GM19193 (cell line): ENCODE results near the gene ELAPOR2.

Source experiments
- POLR2A ChIP-seq: IDR thresholded peaks from 4 replicates; pipeline ENCODE4 v1.6.1; 2011; ENCODE audit not compliant: insufficient read depth, insufficient read length; ENCODE audit errors: extremely low read depth

ELAPOR2 gene

DNA sequence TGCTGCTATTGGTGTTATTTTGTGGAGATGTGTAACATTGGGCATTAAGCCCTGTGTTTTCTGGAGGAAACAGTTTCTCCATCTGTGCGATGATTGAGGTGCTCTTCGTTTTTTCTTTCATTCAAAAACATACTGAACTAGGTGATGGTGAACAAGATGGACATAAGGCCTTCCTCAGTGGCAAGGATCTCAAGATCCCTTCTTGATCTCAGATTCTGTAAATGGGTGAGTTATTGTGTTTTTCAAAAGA is 759 bp upstream of the ELAPOR2 start:
- no peak for TF ChIP-seq POLR2A

DNA sequence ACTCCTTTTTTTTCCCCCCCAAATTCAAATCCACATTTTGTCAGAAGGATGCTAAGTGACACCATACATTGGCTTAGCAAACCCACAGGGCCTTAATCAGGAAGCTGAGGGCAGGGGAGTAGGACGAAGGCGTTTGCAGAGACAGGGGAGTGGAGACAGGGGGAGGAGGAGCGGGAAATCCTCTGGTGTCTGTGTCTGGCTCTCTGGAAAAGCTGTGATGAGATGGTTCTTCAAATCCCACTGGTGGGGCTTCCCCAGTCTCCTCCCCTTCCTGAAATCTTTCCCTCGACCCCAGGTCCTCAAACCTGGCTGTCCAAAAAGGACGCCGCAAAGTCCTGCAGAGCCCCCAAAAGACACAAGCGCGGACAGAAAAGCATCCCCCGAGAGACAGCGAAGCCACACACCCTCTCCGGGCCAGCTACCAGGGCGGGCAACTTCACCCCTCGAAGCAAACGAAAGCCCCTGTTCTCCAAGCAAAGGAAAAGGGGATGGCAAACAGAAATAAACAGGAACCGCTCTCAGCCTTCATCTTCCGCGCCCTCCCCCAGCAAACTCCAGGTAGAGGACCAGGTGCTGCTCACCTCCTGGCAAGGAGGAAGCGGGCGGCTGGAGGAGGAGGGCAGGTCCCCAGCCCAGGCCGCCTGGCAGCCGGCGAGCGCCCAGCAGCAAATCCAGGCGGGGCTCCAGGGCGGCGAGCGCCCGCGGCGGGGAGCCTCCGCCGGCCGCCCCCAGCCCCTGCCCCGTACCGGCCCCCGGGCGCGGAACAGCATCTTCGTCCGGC is 520 bp downstream of the ELAPOR2 start:
- TF ChIP-seq POLR2A: no peak

DNA sequence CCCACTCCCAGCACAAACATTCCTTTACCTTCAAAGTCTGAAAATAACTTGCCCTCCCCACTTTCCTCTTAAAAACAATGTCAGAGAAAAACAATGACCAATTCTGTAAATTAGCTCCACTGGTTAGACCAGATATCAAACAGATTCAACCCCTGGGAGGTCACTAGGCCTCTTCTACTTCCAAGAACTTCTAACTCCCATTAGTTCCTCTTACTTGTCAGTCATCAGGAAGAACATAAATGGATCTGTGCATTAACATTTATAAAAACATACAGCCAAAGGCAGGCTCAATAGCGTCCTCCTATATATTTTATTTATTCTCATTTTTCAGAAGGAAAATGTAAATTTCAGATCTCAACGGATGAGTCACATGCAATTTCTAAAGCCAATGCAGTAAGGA is 2.2 kb downstream of the ELAPOR2 start:
- no peak for TF ChIP-seq POLR2A

DNA sequence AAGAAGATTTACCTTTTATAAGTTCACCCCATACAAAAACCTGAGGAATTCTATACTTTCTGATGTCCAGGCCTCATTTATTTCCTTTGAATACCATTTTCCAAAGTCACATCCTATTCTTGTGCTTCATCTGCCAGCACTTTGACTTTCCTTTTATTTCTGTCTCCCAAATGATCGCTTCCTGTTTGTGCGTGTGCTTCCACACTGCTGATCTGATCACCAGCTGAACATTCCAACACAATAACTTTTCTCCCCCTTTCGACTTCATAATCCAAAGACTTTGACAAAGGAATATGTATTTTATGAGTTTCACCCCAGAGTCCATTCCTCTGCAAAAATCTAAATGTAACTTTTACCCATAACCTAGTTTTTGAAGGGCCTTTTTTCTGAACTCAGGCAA is 3.1 kb downstream of the ELAPOR2 start:
- TF ChIP-seq POLR2A: no peak

DNA sequence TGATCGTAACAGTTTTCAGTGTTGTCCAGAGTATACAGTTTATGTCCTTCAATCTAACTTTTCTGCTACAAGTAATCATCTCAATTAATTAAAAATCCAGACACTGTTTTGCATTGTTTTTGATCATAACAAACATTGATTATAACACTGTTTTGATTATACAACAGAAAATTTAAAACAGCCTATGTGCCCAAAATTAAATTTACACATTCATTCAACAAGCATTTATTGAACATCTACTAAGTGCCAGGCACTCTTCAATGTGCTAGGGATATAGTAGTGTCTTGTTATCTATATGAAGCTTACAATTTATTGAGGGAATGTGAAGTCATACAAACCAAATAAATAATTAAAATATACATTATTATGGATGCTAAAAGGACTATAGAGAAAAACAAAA is 10.6 kb downstream of the ELAPOR2 start:
- no peak for TF ChIP-seq POLR2A

DNA sequence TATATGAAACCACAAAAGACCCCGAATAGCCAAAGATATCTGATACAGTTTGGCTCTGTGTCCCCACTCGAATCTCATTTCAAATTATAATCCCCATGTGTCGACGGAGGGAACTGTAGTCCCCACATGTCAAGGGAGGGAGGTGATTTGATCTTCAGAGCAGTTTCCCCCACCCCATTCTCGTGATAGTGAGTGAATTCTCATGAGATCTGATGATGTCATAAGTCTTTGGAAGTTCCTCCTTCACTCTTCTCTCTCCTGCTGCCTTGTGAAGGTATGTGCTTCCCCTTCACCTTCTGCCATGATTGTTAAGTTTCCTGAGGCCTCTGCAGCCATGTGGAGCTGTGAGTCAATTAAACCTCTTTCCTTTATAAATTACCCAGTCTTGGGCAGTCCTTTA is 13.0 kb downstream of the ELAPOR2 start:
- TF ChIP-seq POLR2A: no peak

DNA sequence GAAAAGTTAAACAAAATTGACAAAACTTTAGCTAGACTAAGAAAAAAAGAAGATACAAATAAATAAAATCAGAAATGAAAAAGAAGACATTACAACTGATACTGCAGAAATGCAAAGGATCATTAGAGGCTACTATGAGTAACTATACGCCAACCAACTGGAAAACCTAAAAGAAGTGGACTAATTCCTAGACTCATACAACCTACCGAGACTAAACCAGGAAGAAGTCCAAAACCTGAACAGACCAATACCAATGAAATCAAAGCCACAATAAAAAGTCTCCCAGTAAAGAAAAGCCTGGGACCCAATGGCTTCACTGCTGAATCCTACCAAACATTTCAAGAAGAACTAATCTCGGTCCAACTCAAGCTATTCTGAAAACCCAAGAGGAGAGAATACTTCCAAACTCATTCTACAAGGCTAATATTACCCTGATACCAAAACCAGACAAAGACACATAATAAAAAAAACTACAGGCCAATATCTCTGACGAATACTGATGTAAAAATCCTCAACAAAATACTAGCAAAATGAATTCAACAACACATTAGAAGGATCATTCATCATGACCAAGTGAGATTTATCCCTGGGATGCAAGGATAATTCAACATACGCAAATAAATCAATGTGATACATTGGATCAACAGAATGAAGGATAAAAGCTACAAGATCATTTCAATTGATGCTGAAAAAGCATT is 20.3 kb downstream of the ELAPOR2 start:
- no peak for TF ChIP-seq POLR2A

DNA sequence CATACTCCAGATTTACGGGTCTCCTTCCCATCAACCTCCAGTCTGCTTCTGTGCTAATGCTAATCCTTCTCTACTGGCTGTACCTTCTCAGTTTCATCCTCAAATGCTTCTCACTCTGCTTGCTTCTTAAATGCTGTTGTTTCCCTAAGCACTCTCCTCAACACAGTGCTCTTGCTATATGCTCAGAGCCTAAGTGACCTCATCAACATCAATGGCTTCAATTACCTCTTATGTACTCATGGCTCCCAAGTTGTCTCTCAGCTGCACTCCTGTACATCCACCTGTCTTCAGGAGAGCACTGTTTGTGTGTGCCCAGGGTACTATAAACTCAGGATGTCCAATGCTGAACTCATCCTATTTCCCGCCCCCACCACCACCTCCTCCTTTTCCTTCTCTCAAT is 22.5 kb downstream of the ELAPOR2 start:
- no peak for TF ChIP-seq POLR2A

DNA sequence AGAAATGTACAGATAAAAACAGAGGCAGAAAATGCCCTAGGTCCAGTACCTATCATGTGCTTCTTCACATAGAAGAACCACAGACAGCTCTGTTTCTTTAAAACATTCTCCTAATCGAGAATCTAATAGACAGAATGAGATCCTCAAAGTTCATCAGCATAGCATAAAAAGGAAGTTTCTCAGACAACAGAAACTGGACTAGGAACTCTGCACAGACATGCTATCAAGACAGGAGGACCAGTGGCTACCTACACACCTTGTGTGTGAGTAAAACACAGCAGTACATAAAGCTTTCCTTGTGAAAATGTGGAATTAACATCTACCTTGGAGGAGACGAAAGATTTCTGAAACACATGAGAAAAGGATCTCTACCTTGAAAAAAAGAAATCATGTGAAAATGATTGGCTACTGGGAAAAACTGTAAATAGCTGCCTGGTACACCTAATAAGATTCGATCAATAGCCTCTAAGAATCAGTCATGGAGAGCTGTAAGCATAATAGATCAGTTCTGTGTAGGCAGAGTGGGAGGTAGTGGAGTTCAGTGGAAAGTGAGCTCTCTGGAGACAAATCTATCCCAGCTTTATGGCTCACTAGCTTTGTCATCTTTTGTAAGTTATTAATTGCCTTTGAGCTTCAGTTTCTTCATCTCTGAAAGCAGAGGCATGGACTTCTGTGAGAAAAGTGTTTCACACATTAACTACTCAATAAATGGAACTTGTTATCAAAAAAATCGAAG is 26.7 kb downstream of the ELAPOR2 start:
- no peak for TF ChIP-seq POLR2A

DNA sequence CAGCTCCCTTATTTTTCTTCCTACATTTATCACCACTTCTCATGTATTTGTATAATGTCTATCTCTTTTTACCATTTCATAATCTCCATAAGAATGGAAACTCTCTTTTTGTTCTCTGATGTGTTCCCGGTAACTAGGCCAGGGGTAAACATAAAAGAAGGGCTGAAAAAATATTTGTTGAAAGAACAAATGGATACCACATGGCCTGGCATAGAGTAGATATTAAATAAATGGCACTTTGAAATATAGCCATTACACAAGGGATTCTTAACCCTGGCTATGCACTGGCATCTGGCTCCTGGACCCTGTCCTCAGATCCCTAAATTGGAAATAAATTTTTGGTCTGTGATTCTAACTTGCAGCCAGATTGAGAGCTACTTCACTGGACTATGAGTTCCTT is 30.4 kb downstream of the ELAPOR2 start:
- no peak for TF ChIP-seq POLR2A

DNA sequence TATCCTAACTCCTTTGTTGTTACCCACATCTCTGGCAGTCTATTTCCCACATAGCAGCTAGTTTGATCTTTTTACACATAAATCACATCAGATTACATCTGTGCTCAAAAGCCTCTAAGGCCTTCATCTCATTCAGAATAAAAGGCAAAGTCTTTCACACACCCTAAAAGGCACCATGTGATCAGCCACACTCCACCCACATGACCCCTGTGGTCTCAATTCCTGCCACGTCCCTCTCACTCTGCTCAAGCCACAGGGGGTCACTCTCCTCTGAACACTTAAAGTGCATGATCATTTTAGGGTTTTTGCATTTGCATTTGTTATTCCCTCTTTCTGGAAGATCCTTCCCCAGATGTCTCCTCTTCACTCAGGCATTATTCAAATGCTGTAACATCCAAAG is 30.8 kb downstream of the ELAPOR2 start:
- TF ChIP-seq POLR2A: no peak

DNA sequence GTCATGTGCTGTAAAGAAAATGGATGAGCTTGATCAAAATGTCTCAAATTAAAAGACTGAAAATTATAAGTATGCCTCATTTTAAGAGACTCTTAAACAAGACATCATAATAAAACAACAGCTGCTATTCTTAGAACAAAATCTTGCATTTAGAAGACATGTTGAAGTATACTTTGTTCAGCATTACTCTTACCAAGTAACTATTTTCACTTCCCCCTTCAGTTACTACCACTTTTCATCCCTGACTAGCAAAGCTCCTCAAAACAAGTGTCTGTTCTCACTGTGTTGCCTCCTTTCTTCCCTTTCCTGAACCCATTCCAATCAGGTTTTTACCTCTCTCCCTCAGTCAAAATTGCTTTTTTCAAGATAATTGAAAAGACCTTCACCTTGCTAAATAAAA is 31.6 kb downstream of the ELAPOR2 start:
- TF ChIP-seq POLR2A: no peak

DNA sequence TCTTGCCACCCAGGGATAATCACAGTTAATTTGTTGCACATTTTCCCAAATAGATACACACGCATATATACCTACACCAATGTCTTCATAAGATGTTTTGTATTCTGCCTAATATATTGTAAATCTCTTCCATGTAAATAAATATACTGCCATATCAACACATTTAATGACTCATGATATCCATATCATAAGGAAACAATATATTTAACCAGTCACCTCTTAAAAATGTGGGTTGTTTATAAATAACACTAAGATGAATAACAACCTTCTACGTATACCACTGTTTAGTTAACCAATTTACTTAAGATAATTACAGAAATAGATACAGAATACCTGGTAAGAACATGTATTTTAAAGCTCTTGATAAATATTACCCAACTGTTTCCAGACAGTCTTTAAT is 38.2 kb downstream of the ELAPOR2 start:
- TF ChIP-seq POLR2A: no peak

DNA sequence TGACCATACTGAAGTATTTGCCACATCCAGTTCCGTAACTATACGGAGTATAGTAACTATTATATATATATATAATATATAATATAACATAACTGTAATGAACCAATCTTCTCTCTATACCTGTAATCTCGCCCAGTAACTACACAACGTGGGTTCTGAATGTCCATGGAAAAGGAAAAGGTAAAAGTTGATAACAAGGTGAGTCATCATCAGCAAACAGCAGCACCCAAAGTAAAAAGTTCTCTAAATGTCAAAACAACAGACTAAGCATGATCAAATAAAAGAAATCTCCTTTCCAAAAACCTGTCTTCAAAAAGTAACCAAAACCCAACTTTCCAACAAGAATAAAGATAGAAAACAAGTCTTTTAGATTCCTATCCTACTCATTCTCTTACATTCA is 42.8 kb downstream of the ELAPOR2 start:
- TF ChIP-seq POLR2A: no peak

DNA sequence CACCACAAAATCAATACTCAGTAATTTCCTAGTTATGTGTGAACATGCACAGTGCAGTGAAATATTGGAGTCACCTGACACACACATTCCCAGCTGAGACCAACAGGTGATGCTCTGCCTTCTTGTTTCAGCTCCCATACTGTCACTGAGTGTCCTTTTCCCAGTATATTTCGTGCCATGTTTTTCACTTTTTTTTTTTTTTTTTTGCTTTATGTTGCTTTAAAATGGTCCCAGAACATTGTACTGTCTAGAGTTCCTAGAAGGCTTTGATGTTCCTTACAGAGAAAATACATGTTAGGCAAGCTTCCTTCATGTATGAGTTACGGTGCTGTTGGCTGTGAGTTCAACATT is 45.6 kb downstream of the ELAPOR2 start:
- no peak for TF ChIP-seq POLR2A
